Hematopoietic multipotent progenitor cell treated with erythropoietin and hydrocortisone succinate and interleukin-3 and kit ligand, for 6 days (in vitro differentiated cells): ENCODE measurements around the gene PKN1.
"Not testable (repeated sequence)": the region's sequence is repeated elsewhere in the genome, so short reads cannot be mapped to it uniquely, and the experiment has no call there.

Source experiments
- DNase-seq: peaks from one replicate; pipeline ENCODE4 v3.0.0-alpha.2; 2015

The PKN1 gene

GRCh38 chr19:14492756-14493337 is 59.7 kb downstream of the PKN1 start:
- DNase-seq = no peak

GRCh38 chr19:14494411-14494810 is 61.3 kb downstream of the PKN1 start:
- no peak for DNase-seq

- DNase-seq = no peak
Observed at GRCh38 chr19:14494910-14495671, 62.0 kb downstream of the PKN1 start.

- DNase-seq = no peak
Observed at GRCh38 chr19:14495672-14496028, 62.5 kb downstream of the PKN1 start.

- DNase-seq = peak; percentile 89
Observed at GRCh38 chr19:14496029-14496833, 63.1 kb downstream of the PKN1 start, which contains the start of gene GIPC1. TSS of gene GIPC1 (minus strand) at chr19:14496127. CDS start at chr19:14482976, 13,151 bp downstream.

- DNase-seq = no peak
Observed at GRCh38 chr19:14496834-14497227, 63.7 kb downstream of the PKN1 start.

- DNase-seq = no peak
Observed at GRCh38 chr19:14497228-14497921, 64.3 kb downstream of the PKN1 start.

- DNase-seq = no peak
Observed at GRCh38 chr19:14502334-14503092, 69.4 kb downstream of the PKN1 start.

- no peak for DNase-seq
Observed at GRCh38 chr19:14503285-14503684, 70.2 kb downstream of the PKN1 start.

- not testable (repeated sequence) for DNase-seq
Observed at GRCh38 chr19:14504575-14504974, 71.5 kb downstream of the PKN1 start.

- peak; percentile 76 for DNase-seq
Observed at GRCh38 chr19:14505488-14506239, 72.6 kb downstream of the PKN1 start.

- DNase-seq = no peak
Observed at GRCh38 chr19:14507704-14508542, 74.8 kb downstream of the PKN1 start.

- DNase-seq = no peak
Observed at GRCh38 chr19:14510311-14511228, 77.5 kb downstream of the PKN1 start.

- no peak for DNase-seq
Observed at GRCh38 chr19:14511229-14511593, 78.1 kb downstream of the PKN1 start.

- no peak for DNase-seq
Observed at GRCh38 chr19:14512406-14512961, 79.4 kb downstream of the PKN1 start.

GRCh38 chr19:14514215-14514863 is 81.2 kb downstream of the PKN1 start:
- DNase-seq = no peak

GRCh38 chr19:14515501-14516047 is 82.5 kb downstream of the PKN1 start:
- no peak for DNase-seq

- no peak for DNase-seq
Observed at GRCh38 chr19:14516048-14516534, 83.0 kb downstream of the PKN1 start.
